GM23338 (cell line): ENCODE data around the gene TNNI3K.

Experiments used
- CREB1 ChIP-seq: fragments of 250-450 bp; sonication (Bioruptor Pico); IDR thresholded peaks from 2 replicates; pipeline ENCODE4 v1.5.0; 2020; ENCODE audit warnings: low read depth, mild to moderate bottlenecking, moderate library complexity
- CTCF ChIP-seq, 2 experiments: fragments of 200-600 bp in 1 of 2; sonication (generic) in 1 of 2; conservative IDR thresholded peaks; 2 replicates each; pipeline versions ENCODE4 v1.5.1 to v1.6.1; 2016 to 2017; ENCODE audit warnings: antibody characterized with exemption in 2 of 2, low read depth in 2 of 2, mild to moderate bottlenecking in 2 of 2, moderate library complexity in 1 of 2
- EZH2 ChIP-seq: fragments of 200-600 bp; sonication (generic); IDR thresholded peaks from one replicate; pipeline ENCODE4 v1.8.0; 2017; ENCODE audit warnings: antibody characterized with exemption, mild to moderate bottlenecking, low read depth; ENCODE audit not compliant: unreplicated experiment
- EZH2phosphoT487 ChIP-seq: fragments of 200-600 bp; sonication (generic); IDR thresholded peaks from one replicate; pipeline ENCODE4 v1.8.1; 2018; ENCODE audit warnings: antibody characterized with exemption; ENCODE audit not compliant: unreplicated experiment
- JUNB ChIP-seq: IDR thresholded peaks from one replicate; pipeline ENCODE4 v1.6.1; 2016; ENCODE audit warnings: antibody characterized with exemption; ENCODE audit not compliant: unreplicated experiment
- REST ChIP-seq: IDR thresholded peaks from one replicate; pipeline ENCODE4 v1.6.1; 2018; ENCODE audit warnings: antibody characterized with exemption; ENCODE audit not compliant: unreplicated experiment

GRCh38 chr1:74334147-74334546, 99.0 kb downstream of the TNNI3K start:
- TF ChIP-seq CTCF (conservative IDR thresholded peaks at IDR 0.05; ENCODE audit: low read depth in 2 of 2) (no peak), EZH2 (no peak), REST (no peak), JUNB (no peak), EZH2phosphoT487 (no peak), CREB1 (CRISPR knock-in tag) (no peak)
